Measurements from ENCODE around the gene DNM3. TPM values are rescaled to one million over a fixed set of nuclear protein-coding genes. Genes with fewer than 3 reads are reported as not detected.

The DNM3 gene
- total and polyA plus RNA-seq, 2 donors (not counting 3 experiments of a cell fraction or from before 2014, with no cell fraction given) = 1.4 to 2.5 TPM

DNA sequence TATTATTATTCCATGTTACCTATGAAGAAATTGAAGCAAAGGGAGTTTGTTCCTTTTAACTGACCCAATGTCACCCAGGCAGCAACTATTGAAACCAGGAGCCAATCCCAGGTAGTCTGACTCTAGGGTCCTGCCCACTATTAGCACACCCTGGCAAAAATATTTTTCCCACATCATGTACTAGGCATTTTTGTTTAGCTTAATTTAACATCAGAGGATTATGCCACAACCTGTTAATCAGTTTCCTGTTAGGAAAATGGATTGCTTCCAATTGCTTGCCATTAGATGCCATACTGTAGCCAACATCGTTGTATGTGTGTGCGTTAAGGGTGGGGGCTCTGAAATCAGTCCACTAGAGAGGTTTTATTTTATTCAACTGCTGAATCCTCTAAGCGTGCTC lies 281.1 kb downstream of the DNM3 start:
- CTCF ChIA-PET = interaction anchor here (0.6 to 1.8 kb wide), 2 partner anchors 18 to 26 kb away, joined by 3 to 4 read pairs; no protein-coding TSS in a partner anchor
- TF ChIP-seq, protein P1, sequence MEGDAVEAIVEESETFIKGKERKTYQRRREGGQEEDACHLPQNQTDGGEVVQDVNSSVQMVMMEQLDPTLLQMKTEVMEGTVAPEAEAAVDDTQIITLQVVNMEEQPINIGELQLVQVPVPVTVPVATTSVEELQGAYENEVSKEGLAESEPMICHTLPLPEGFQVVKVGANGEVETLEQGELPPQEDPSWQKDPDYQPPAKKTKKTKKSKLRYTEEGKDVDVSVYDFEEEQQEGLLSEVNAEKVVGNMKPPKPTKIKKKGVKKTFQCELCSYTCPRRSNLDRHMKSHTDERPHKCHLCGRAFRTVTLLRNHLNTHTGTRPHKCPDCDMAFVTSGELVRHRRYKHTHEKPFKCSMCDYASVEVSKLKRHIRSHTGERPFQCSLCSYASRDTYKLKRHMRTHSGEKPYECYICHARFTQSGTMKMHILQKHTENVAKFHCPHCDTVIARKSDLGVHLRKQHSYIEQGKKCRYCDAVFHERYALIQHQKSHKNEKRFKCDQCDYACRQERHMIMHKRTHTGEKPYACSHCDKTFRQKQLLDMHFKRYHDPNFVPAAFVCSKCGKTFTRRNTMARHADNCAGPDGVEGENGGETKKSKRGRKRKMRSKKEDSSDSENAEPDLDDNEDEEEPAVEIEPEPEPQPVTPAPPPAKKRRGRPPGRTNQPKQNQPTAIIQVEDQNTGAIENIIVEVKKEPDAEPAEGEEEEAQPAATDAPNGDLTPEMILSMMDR (IDR thresholded peaks at IDR 0.05; ENCODE audit: extremely low read depth in 1 of 2, insufficient read depth in 1 of 2, low read depth in 1 of 2, low read length in 2 of 2) = no peak
- TF ChIP-seq POLR2AphosphoS5 (IDR thresholded peaks at IDR 0.05; ENCODE audit: insufficient read depth, low read depth, low read length) (no peak), POLR2A (IDR thresholded peaks at IDR 0.05; ENCODE audit: low read depth, low read length) (no peak), EZH2 (IDR thresholded peaks at IDR 0.05; ENCODE audit: borderline replicate concordance, low read depth, low read length, severe bottlenecking) (no peak), FOS (IDR thresholded peaks at IDR 0.05; ENCODE audit: borderline replicate concordance, insufficient read depth, low read length) (no peak), JUN (IDR thresholded peaks at IDR 0.05; ENCODE audit: borderline replicate concordance, insufficient read depth, insufficient read length, low read depth) (no peak), MYC (IDR thresholded peaks at IDR 0.05; ENCODE audit: low read depth, low read length) (no peak), GATA2 (IDR thresholded peaks at IDR 0.05; ENCODE audit: insufficient read depth, insufficient read length, low read depth, low read length) (no peak)
- TF ChIP-seq, protein P2, sequence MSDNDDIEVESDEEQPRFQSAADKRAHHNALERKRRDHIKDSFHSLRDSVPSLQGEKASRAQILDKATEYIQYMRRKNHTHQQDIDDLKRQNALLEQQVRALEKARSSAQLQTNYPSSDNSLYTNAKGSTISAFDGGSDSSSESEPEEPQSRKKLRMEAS (IDR thresholded peaks at IDR 0.05; ENCODE audit: insufficient read depth, insufficient read length) = no peak
- no TSS peak for BruUV-seq (replicated peaks)
- dilution Hi-C loops (cut with MboI; ENCODE audit: extremely low pct_ligation_motif_present, low sequenced_read_pairs) (no loop called here), intact Hi-C loops (cut with micrococcal nuclease) (no loop called here)
- Histone ChIP-seq H4K20me1 (replicated peaks; ENCODE audit: control insufficient read depth, extremely low read depth, insufficient read depth, low read length) (no peaks in the 10 kb centered on the region), H3K4me3 (replicated peaks in 1 of 3; ENCODE audit: insufficient read depth in 1 of 3, low read depth in 1 of 3, low read length in 3 of 3) (no peak overlapping the region), H3K27ac (ENCODE audit: insufficient read depth, low read depth, low read length) (no peak overlapping the region), H3K36me3 (ENCODE audit: control insufficient read depth in 2 of 2, extremely low read depth in 1 of 2, insufficient read depth in 2 of 2, low read length in 2 of 2) (no peaks in the 10 kb centered on the region), H3K9me3 (replicated peaks; ENCODE audit: control insufficient read depth, insufficient read depth, low read length) (no peaks in the 10 kb centered on the region), H3K9ac (replicated peaks; ENCODE audit: extremely low read depth, insufficient read depth, low read length) (no peak overlapping the region), H3K27me3 (ENCODE audit: control insufficient read depth in 2 of 2, insufficient read depth in 2 of 2, low read length in 2 of 2) (no peaks in the 10 kb centered on the region), H3K79me2 (ENCODE audit: control insufficient read depth, insufficient read depth, low read length) (no peaks in the 10 kb centered on the region), H3K4me2 (ENCODE audit: insufficient read depth, low read length) (no peak overlapping the region), H3K9me1 (replicated peaks; ENCODE audit: control insufficient read depth, extremely low read depth, insufficient read depth, low read length) (no peaks in the 10 kb centered on the region), H2AFZ (ENCODE audit: low read depth, low read length) (no peak overlapping the region), H3K4me1 (ENCODE audit: control insufficient read depth, extremely low read depth, insufficient read depth, low read length) (no peaks in the 10 kb centered on the region)
- no peak for DNase-seq (ENCODE audit: low read depth, low spot score)
- POLR2A ChIA-PET = no interaction called here
- FAIRE-seq = peak; percentile 44
